HEK293 (cell line): Measurements from ENCODE around the gene TPPP3.

Source experiments
- CTCF ChIA-PET: fragments of 350-600 bp; formaldehyde crosslinking; extraction: SDS; loops from one replicate; lab custom pipeline; 2021; ENCODE audit warnings: antibody characterized with exemption; lab: Yijun Ruan, JAX
- POLR2A ChIA-PET: fragments of 300-600 bp; formaldehyde crosslinking; extraction: SDS; loops from one replicate; lab custom pipeline; 2020; ENCODE audit warnings: antibody characterized with exemption, inconsistent platforms; lab: Yijun Ruan, JAX
- H3K27ac ChIP-seq: fragments of 200-500 bp; sonication (Bioruptor generic); 2 replicates; pipeline ENCODE4 v1.5.1; 2014; ENCODE audit warnings: low read depth, low read length, control low read depth, inconsistent platforms; ENCODE audit errors: extremely low read depth
- H3K36me3 ChIP-seq, 2 experiments: fragments of 200-500 bp in 1 of 2; sonication (Bioruptor generic) in 1 of 2; 1 replicate in 1 of 2; 2 replicates in 1 of 2; pipeline ENCODE4 v1.5.1; 2014 to 2017; ENCODE audit warnings: inconsistent platforms in 2 of 2, low read length in 2 of 2; ENCODE audit not compliant: control insufficient read depth in 2 of 2, insufficient read depth in 1 of 2
- H3K4me1 ChIP-seq: fragments of 200-500 bp; sonication (Bioruptor generic); 2 replicates; pipeline ENCODE4 v1.5.1; 2014; ENCODE audit warnings: mild to moderate bottlenecking, low read length, inconsistent platforms; ENCODE audit not compliant: control insufficient read depth, insufficient read depth
- H3K4me3 ChIP-seq: 2 replicates; pipeline ENCODE4 v1.5.1; 2011; ENCODE audit warnings: low read depth, mild to moderate bottlenecking, control low read depth, low read length, moderate library complexity
- H3K9me3 ChIP-seq: fragments of 200-500 bp; sonication (Bioruptor generic); 2 replicates; pipeline ENCODE4 v1.5.1; 2014; ENCODE audit warnings: low read depth, low read length, inconsistent platforms; ENCODE audit not compliant: control insufficient read depth, insufficient read depth
- EGR2 ChIP-seq: fragments of 450-650 bp; formaldehyde crosslinking; IDR thresholded peaks from 2 replicates; pipeline ENCODE4 v1.5.1; 2016; ENCODE audit warnings: low read depth, missing biosample characterization, missing genetic modification characterization
- ELK4 ChIP-seq: IDR thresholded peaks from 2 replicates; pipeline ENCODE4 v1.6.1; 2011; ENCODE audit warnings: mild to moderate bottlenecking, low read depth, low read length, borderline replicate concordance
- GLIS1 ChIP-seq: fragments of 450-650 bp; formaldehyde crosslinking; IDR thresholded peaks from 2 replicates; pipeline ENCODE4 v1.5.1; 2016; ENCODE audit warnings: missing biosample characterization, missing genetic modification characterization
- PRDM1 ChIP-seq: fragments of 450-650 bp; formaldehyde crosslinking; IDR thresholded peaks from 2 replicates; pipeline ENCODE4; 2016; ENCODE audit warnings: missing biosample characterization, missing genetic modification characterization
- ZBTB26 ChIP-seq: fragments of 450-650 bp; formaldehyde crosslinking; optimal IDR thresholded peaks from 2 replicates; pipeline ENCODE3; 2016; ENCODE audit warnings: missing biosample characterization, mild to moderate bottlenecking, missing genetic modification characterization
- ZBTB6 ChIP-seq: fragments of 450-650 bp; formaldehyde crosslinking; IDR thresholded peaks from 2 replicates; pipeline ENCODE4 v1.5.1; 2017; ENCODE audit warnings: missing biosample characterization, missing genetic modification characterization
- ZNF248 ChIP-seq: fragments of 450-650 bp; formaldehyde crosslinking; IDR thresholded peaks from 2 replicates; pipeline ENCODE4 v1.5.1; 2017; ENCODE audit warnings: missing biosample characterization, missing genetic modification characterization
- ZNF335 ChIP-seq: fragments of 450-650 bp; formaldehyde crosslinking; conservative IDR thresholded peaks from 2 replicates; pipeline ENCODE4 v1.5.1; 2016; ENCODE audit warnings: missing biosample characterization, missing genetic modification characterization
- ZNF341 ChIP-seq: fragments of 450-650 bp; formaldehyde crosslinking; IDR thresholded peaks from 2 replicates; pipeline ENCODE4; 2016; ENCODE audit warnings: low read depth, missing biosample characterization, missing genetic modification characterization
- ZNF350 ChIP-seq: fragments of 450-650 bp; formaldehyde crosslinking; IDR thresholded peaks from 2 replicates; pipeline ENCODE4 v1.5.0; 2017; ENCODE audit warnings: missing biosample characterization, mild to moderate bottlenecking, missing genetic modification characterization
- ZNF555 ChIP-seq: fragments of 450-650 bp; formaldehyde crosslinking; conservative IDR thresholded peaks from 2 replicates; pipeline ENCODE4 v1.5.1; 2017; ENCODE audit warnings: missing biosample characterization, mild to moderate bottlenecking, missing genetic modification characterization, inconsistent platforms
- ZNF560 ChIP-seq: fragments of 450-650 bp; formaldehyde crosslinking; IDR thresholded peaks from 2 replicates; pipeline ENCODE4 v1.5.1; 2017; ENCODE audit warnings: missing biosample characterization, missing genetic modification characterization, borderline replicate concordance
- ZNF610 ChIP-seq: fragments of 450-650 bp; formaldehyde crosslinking; IDR thresholded peaks from 2 replicates; pipeline ENCODE4 v1.5.1; 2016; ENCODE audit warnings: missing biosample characterization, missing genetic modification characterization, borderline replicate concordance
- ZNF777 ChIP-seq: fragments of 450-650 bp; formaldehyde crosslinking; IDR thresholded peaks from 2 replicates; pipeline ENCODE4 v1.5.1; 2017; ENCODE audit warnings: missing biosample characterization, missing genetic modification characterization, borderline replicate concordance
- ZNF785 ChIP-seq: fragments of 450-650 bp; formaldehyde crosslinking; IDR thresholded peaks from 2 replicates; pipeline ENCODE4 v1.5.1; 2016; ENCODE audit warnings: missing biosample characterization, missing genetic modification characterization
- ZSCAN5A ChIP-seq: fragments of 450-650 bp; formaldehyde crosslinking; IDR thresholded peaks from 2 replicates; pipeline ENCODE4 v1.5.1; 2016; ENCODE audit warnings: missing biosample characterization, missing genetic modification characterization
- TF ChIP-seq, protein P1 (sequence below): fragments of 450-650 bp; formaldehyde crosslinking; IDR thresholded peaks from 2 replicates; pipeline ENCODE4 v1.5.1; 2017; ENCODE audit warnings: missing biosample characterization, mild to moderate bottlenecking, missing genetic modification characterization, moderate library complexity
- TF ChIP-seq, protein P2 (sequence below): fragments of 450-650 bp; formaldehyde crosslinking; IDR thresholded peaks from 2 replicates; pipeline ENCODE4 v1.5.1; 2016; ENCODE audit warnings: missing biosample characterization, missing genetic modification characterization

Gene TPPP3

DNA sequence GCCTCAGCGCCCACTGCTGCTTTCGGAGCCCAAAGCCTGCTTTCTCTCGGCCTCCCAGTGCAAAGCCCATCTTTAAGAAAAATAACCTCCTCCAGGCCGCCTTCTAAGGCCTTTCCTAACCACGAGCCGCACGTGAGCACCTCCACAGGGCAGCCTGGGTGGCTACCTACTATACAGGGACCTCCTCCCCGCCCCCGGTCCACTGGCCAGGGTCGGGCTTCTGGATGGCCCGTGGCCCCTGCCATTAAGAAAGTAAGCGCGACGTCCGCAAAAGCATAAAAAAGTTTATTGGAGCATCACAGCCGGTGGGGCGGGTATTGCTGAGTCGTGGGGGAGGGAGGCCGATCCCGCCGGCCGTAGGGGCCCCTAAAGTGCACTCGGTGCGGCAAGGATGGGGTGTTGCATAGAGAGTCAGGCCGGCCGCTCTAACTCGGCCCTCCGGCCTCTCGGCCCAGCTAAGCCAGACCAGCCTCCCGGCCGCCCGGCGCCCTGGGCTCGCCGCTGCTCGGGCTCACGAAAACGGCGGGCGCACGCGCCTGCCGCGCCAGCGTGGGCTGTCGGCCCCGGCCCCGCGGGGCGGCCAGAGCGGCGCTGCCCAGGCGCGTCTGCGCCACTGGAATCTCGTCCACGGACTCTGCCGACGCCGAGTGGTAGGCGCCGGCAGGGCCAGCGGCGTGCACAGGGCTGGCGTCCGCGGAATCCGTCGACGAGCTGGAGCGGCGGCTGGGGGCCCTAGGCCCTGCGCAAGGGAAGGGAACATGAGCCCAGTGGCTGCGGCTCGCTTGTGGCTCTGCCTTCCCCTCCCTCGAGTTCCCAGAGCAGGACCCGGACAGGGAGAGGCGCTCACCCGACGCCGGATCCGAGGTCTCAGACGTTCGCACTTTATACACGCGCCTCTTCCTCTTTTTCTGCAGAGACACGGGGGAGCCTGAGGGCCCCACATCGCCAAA lies 1.1 kb upstream of the TPPP3 start:
- no peaks in the 10 kb centered on the region for H3K9me3 ChIP-seq
- no peak overlapping the region for H3K4me3 ChIP-seq
- H3K4me1 ChIP-seq = peaks cover 14% of the 10 kb centered on the region
- ChIA-PET POLR2A (interaction anchor here (0.6 kb wide), 1 partner anchor 194 kb away, joined by 3 read pairs; no protein-coding TSS in a partner anchor), CTCF (interaction anchor here (0.5 to 1.6 kb wide), 8 partner anchors 8 to 148 kb away, joined by 3 to 5 read pairs (median 4); partner anchors contain the start of genes KCTD19 and LRRC36)
- no peak overlapping the region for H3K27ac ChIP-seq
- H3K36me3 ChIP-seq = no peaks in the 10 kb centered on the region
- no peak for TF ChIP-seq ELK4
- TF ChIP-seq ZNF248 = no peak
- no peak for TF ChIP-seq ZNF560 (tag by site-specific recombination)
- TF ChIP-seq ZSCAN5A (tag by site-specific recombination) = no peak
- 0 out of 2 replicates have a peak, but pooled peaks have one; percentile 17 for TF ChIP-seq EGR2 (tag by site-specific recombination)
- TF ChIP-seq, all 188 proteins: peak for 1

GRCh38 chr16:67393788-67394154 lies 473 bp upstream of the TPPP3 start:
- TF ChIP-seq ZNF610 (tag by site-specific recombination) (no peak), ZNF350 (tag by site-specific recombination) (no peak), ZNF555 (tag by site-specific recombination) (no peak), ZNF777 (peak; percentile 57; the same call in 1 of the 2 replicates), ZBTB26 (tag by site-specific recombination) (peak; percentile 0), ZNF785 (tag by site-specific recombination) (no peak), ZNF341 (tag by site-specific recombination) (peak; percentile 5), ZNF335 (peak; percentile 9; the same call in 1 of the 2 replicates), ZBTB6 (no peak), GLIS1 (tag by site-specific recombination) (0 out of 2 replicates have a peak, but pooled peaks have one; percentile 32), PRDM1 (tag by site-specific recombination) (no peak)
- TF ChIP-seq, protein P1, sequence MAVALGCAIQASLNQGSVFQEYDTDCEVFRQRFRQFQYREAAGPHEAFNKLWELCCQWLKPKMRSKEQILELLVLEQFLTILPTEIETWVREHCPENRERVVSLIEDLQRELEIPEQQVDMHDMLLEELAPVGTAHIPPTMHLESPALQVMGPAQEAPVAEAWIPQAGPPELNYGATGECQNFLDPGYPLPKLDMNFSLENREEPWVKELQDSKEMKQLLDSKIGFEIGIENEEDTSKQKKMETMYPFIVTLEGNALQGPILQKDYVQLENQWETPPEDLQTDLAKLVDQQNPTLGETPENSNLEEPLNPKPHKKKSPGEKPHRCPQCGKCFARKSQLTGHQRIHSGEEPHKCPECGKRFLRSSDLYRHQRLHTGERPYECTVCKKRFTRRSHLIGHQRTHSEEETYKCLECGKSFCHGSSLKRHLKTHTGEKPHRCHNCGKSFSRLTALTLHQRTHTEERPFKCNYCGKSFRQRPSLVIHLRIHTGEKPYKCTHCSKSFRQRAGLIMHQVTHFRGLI (tag by site-specific recombination) = peak; percentile 47; the same call in 1 of the 2 replicates
- TF ChIP-seq, protein P2, sequence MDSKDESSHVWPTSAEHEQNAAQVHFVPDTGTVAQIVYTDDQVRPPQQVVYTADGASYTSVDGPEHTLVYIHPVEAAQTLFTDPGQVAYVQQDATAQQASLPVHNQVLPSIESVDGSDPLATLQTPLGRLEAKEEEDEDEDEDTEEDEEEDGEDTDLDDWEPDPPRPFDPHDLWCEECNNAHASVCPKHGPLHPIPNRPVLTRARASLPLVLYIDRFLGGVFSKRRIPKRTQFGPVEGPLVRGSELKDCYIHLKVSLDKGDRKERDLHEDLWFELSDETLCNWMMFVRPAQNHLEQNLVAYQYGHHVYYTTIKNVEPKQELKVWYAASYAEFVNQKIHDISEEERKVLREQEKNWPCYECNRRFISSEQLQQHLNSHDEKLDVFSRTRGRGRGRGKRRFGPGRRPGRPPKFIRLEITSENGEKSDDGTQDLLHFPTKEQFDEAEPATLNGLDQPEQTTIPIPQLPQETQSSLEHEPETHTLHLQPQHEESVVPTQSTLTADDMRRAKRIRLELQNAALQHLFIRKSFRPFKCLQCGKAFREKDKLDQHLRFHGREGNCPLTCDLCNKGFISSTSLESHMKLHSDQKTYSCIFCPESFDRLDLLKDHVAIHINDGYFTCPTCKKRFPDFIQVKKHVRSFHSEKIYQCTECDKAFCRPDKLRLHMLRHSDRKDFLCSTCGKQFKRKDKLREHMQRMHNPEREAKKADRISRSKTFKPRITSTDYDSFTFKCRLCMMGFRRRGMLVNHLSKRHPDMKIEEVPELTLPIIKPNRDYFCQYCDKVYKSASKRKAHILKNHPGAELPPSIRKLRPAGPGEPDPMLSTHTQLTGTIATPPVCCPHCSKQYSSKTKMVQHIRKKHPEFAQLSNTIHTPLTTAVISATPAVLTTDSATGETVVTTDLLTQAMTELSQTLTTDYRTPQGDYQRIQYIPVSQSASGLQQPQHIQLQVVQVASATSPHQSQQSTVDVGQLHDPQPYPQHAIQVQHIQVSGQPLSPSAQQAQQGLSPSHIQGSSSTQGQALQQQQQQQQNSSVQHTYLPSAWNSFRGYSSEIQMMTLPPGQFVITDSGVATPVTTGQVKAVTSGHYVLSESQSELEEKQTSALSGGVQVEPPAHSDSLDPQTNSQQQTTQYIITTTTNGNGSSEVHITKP (tag by site-specific recombination) = no peak
- Histone ChIP-seq H3K27ac (no peak overlapping the region; the same call in 1 of the 2 replicates), H3K9me3 (no peaks in the 10 kb centered on the region), H3K4me3 (no peak overlapping the region), H3K4me1 (peaks cover 14% of the 10 kb centered on the region), H3K36me3 (no peaks in the 10 kb centered on the region)
- ChIA-PET CTCF (interaction anchor here (0.5 to 1.6 kb wide), 10 partner anchors 9 to 148 kb away, joined by 3 to 5 read pairs (median 4); partner anchors contain the start of genes KCTD19 and LRRC36), POLR2A (interaction anchor here (0.6 kb wide), 1 partner anchor 193 kb away, joined by 3 read pairs; no protein-coding TSS in a partner anchor)
